ENCODE measurements around the gene TUBB. TPM values are rescaled to one million over a fixed set of nuclear protein-coding genes. Genes with fewer than 3 reads are reported as not detected.

Gene TUBB
- total RNA-seq, 1 experiment from 2014 or later: 853 TPM

DNA sequence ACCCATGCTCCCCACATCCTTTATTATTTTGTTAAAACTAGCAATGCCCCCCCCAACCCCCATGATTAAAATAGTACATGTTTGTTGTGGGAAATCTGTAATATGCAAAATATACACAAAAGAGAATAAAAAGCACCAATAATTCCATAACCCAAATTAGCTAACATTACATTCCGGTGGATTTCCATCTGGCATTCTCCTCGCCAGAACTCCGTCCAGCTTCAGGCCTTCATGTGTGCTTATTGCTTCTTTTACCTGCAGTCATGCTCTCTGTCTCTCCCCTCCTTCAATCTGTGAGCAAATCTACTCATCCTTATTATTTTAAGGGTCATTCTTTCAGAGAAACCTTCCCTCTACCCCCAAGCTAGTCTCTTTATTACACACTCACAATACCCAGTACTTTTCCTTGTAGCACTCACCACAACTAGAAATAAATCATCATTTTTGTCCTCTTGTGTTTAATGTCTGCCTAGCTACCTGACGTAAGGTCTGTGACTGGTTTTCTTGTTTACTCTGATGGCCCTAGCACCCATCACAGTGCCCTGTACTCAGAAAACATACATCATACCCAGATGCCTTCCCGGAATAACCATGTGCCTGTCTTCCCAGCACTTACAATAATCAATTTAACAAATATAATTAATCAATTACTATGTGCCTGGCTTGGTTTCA is 49.8 kb downstream of the TUBB start:
- no peaks in the 10 kb centered on the region for H3K27me3 ChIP-seq (ENCODE audit: control insufficient read depth, insufficient read depth, low read length)
- ChIA-PET POLR2A (interaction anchor here (0.6 to 1.4 kb wide), 2 partner anchors 9 to 516 kb away, joined by 4 read pairs; no protein-coding TSS in a partner anchor), CTCF (interaction anchor here (1.3 kb wide), 2 partner anchors 25 to 50 kb away, joined by 3 to 6 read pairs; partner anchors contain the start of gene IER3)
- H3K9me3 ChIP-seq (ENCODE audit: control insufficient read depth, insufficient read depth, low read depth, low read length): no peaks in the 10 kb centered on the region
- intact Hi-C loops (cut with micrococcal nuclease; ENCODE audit: unreplicated experiment): no loop called here
- no TSS peak for BruUV-seq (replicated peaks)
- no peak for DNase-seq (ENCODE audit: low read depth, low spot score)
- in situ Hi-C loops (cut with HindIII; ENCODE audit: low pct_unique_long_range_greater_than_20kb, low sequenced_read_pairs): no loop called here
- peaks cover 36% of the 10 kb centered on the region for H3K4me1 ChIP-seq (ENCODE audit: control insufficient read depth, insufficient read depth, low read length)
- H3K27ac ChIP-seq (ENCODE audit: low read length): peak overlapping the region; percentile 85
- ATAC-seq: peak; percentile 17
- no peaks in the 10 kb centered on the region for H3K36me3 ChIP-seq (ENCODE audit: control insufficient read depth, insufficient read depth, low read length)
- no peak overlapping the region for H3K4me3 ChIP-seq (ENCODE audit: low read depth in 2 of 2, low read length in 2 of 2)
- TF ChIP-seq SIN3A (IDR thresholded peaks at IDR 0.05; ENCODE audit: borderline replicate concordance, insufficient read depth, low read depth, low read length) (no peak), POLR2AphosphoS5 (IDR thresholded peaks at IDR 0.05; ENCODE audit: low read depth, low read length) (no peak), TCF7L2 (IDR thresholded peaks at IDR 0.05; ENCODE audit: low read depth, low read length) (no peak)
- TF ChIP-seq, protein P1, sequence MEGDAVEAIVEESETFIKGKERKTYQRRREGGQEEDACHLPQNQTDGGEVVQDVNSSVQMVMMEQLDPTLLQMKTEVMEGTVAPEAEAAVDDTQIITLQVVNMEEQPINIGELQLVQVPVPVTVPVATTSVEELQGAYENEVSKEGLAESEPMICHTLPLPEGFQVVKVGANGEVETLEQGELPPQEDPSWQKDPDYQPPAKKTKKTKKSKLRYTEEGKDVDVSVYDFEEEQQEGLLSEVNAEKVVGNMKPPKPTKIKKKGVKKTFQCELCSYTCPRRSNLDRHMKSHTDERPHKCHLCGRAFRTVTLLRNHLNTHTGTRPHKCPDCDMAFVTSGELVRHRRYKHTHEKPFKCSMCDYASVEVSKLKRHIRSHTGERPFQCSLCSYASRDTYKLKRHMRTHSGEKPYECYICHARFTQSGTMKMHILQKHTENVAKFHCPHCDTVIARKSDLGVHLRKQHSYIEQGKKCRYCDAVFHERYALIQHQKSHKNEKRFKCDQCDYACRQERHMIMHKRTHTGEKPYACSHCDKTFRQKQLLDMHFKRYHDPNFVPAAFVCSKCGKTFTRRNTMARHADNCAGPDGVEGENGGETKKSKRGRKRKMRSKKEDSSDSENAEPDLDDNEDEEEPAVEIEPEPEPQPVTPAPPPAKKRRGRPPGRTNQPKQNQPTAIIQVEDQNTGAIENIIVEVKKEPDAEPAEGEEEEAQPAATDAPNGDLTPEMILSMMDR (IDR thresholded peaks at IDR 0.05): no peak
- TF ChIP-seq, protein P2, sequence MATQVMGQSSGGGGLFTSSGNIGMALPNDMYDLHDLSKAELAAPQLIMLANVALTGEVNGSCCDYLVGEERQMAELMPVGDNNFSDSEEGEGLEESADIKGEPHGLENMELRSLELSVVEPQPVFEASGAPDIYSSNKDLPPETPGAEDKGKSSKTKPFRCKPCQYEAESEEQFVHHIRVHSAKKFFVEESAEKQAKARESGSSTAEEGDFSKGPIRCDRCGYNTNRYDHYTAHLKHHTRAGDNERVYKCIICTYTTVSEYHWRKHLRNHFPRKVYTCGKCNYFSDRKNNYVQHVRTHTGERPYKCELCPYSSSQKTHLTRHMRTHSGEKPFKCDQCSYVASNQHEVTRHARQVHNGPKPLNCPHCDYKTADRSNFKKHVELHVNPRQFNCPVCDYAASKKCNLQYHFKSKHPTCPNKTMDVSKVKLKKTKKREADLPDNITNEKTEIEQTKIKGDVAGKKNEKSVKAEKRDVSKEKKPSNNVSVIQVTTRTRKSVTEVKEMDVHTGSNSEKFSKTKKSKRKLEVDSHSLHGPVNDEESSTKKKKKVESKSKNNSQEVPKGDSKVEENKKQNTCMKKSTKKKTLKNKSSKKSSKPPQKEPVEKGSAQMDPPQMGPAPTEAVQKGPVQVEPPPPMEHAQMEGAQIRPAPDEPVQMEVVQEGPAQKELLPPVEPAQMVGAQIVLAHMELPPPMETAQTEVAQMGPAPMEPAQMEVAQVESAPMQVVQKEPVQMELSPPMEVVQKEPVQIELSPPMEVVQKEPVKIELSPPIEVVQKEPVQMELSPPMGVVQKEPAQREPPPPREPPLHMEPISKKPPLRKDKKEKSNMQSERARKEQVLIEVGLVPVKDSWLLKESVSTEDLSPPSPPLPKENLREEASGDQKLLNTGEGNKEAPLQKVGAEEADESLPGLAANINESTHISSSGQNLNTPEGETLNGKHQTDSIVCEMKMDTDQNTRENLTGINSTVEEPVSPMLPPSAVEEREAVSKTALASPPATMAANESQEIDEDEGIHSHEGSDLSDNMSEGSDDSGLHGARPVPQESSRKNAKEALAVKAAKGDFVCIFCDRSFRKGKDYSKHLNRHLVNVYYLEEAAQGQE (IDR thresholded peaks at IDR 0.05; ENCODE audit: insufficient read depth in 1 of 2, low read depth in 2 of 2, low read length in 1 of 2): no peak

DNA sequence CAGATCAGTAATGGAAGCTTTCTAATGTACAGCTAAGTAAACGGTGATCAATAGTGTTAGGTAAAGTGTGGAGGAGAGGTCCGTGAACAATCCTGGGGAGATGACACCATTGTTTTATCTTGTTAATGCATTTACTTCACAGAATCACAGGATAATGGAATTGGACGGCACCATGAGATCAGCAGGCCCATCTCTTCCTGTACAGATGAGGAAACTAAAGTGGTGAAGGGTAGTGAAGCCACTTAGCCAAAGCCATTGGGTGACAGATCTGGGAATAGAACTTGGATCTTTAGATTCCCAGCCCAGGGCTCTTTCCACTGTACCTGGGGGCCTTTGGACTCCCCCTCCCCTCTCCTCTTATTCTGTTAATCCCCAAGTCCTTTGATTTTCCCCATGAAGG is 50.4 kb downstream of the TUBB start:
- no peak for TF ChIP-seq TCF7L2 (IDR thresholded peaks at IDR 0.05; ENCODE audit: low read depth, low read length)
- no peak for TF ChIP-seq POLR2AphosphoS5 (IDR thresholded peaks at IDR 0.05; ENCODE audit: low read depth, low read length)
- TF ChIP-seq SIN3A (IDR thresholded peaks at IDR 0.05; ENCODE audit: borderline replicate concordance, insufficient read depth, low read depth, low read length): no peak
- TF ChIP-seq, protein P1 (IDR thresholded peaks at IDR 0.05): no peak
- TF ChIP-seq, protein P2 (IDR thresholded peaks at IDR 0.05; ENCODE audit: insufficient read depth in 1 of 2, low read depth in 2 of 2, low read length in 1 of 2): no peak
- intact Hi-C loops (cut with micrococcal nuclease; ENCODE audit: unreplicated experiment): no loop called here
- no peak for ATAC-seq
- Histone ChIP-seq H3K9me3 (ENCODE audit: control insufficient read depth, insufficient read depth, low read depth, low read length) (no peaks in the 10 kb centered on the region), H3K4me1 (ENCODE audit: control insufficient read depth, insufficient read depth, low read length) (peaks cover 36% of the 10 kb centered on the region), H3K4me3 (ENCODE audit: low read depth in 2 of 2, low read length in 2 of 2) (no peak overlapping the region), H3K27ac (ENCODE audit: low read length) (peak overlapping the region; percentile 85), H3K27me3 (ENCODE audit: control insufficient read depth, insufficient read depth, low read length) (no peaks in the 10 kb centered on the region), H3K36me3 (ENCODE audit: control insufficient read depth, insufficient read depth, low read length) (no peaks in the 10 kb centered on the region)
- in situ Hi-C loops (cut with HindIII; ENCODE audit: low pct_unique_long_range_greater_than_20kb, low sequenced_read_pairs): no loop called here
- ChIA-PET CTCF (no interaction called here), POLR2A (no interaction called here)
- no peak for DNase-seq (ENCODE audit: low read depth, low spot score)
- no TSS peak for BruUV-seq (replicated peaks)

Data from Panc1 (cell line).